HEK293 (cell line): ENCODE measurements around the gene B4GALT5.

Source experiments
- ELK4 ChIP-seq: IDR thresholded peaks from 2 replicates; pipeline ENCODE4 v1.6.1; 2011; ENCODE audit warnings: mild to moderate bottlenecking, low read depth, low read length, borderline replicate concordance
- GLI4 ChIP-seq: fragments of 450-650 bp; formaldehyde crosslinking; IDR thresholded peaks from 2 replicates; pipeline ENCODE4 v1.5.1; 2016; ENCODE audit warnings: missing biosample characterization, missing genetic modification characterization
- GLIS1 ChIP-seq: fragments of 450-650 bp; formaldehyde crosslinking; IDR thresholded peaks from 2 replicates; pipeline ENCODE4 v1.5.1; 2016; ENCODE audit warnings: missing biosample characterization, missing genetic modification characterization
- HOXC10 ChIP-seq: sonication (generic); formaldehyde crosslinking; IDR thresholded peaks from 2 replicates; pipeline ENCODE4 v1.8.1; 2023; ENCODE audit warnings: mild to moderate bottlenecking, missing genetic modification reagents
- HOXD13 ChIP-seq: sonication (generic); formaldehyde crosslinking; IDR thresholded peaks from 2 replicates; pipeline ENCODE4 v1.8.0; 2022; ENCODE audit warnings: missing genetic modification reagents, borderline replicate concordance
- MYNN ChIP-seq: fragments of 450-650 bp; formaldehyde crosslinking; IDR thresholded peaks from 2 replicates; pipeline ENCODE4 v1.5.1; 2016; ENCODE audit warnings: missing biosample characterization, missing genetic modification characterization, borderline replicate concordance
- SALL2 ChIP-seq: fragments of 450-650 bp; formaldehyde crosslinking; IDR thresholded peaks from 2 replicates; pipeline ENCODE4 v1.5.0; 2017; ENCODE audit warnings: missing biosample characterization, mild to moderate bottlenecking, missing genetic modification characterization, borderline replicate concordance
- SETDB1 ChIP-seq: IDR thresholded peaks from one replicate; pipeline ENCODE4 v1.6.1; 2017; ENCODE audit warnings: mild to moderate bottlenecking, low read length, moderate library complexity, mixed read lengths; ENCODE audit not compliant: insufficient read length
- TSHZ1 ChIP-seq: fragments of 450-650 bp; formaldehyde crosslinking; IDR thresholded peaks from 2 replicates; pipeline ENCODE4 v1.5.1; 2016; ENCODE audit warnings: missing biosample characterization, missing genetic modification characterization, borderline replicate concordance
- WT1 ChIP-seq: fragments of 450-650 bp; formaldehyde crosslinking; IDR thresholded peaks from 2 replicates; pipeline ENCODE4 v1.5.1; 2016; ENCODE audit warnings: missing biosample characterization, missing genetic modification characterization
- ZBTB10 ChIP-seq: fragments of 450-650 bp; formaldehyde crosslinking; IDR thresholded peaks from 2 replicates; pipeline ENCODE4 v1.5.1; 2016; ENCODE audit warnings: missing biosample characterization, missing genetic modification characterization
- ZBTB7A ChIP-seq: fragments of 450-650 bp; formaldehyde crosslinking; IDR thresholded peaks from 2 replicates; pipeline ENCODE4 v1.5.1; 2016; ENCODE audit warnings: low read depth, missing biosample characterization, missing genetic modification characterization
- ZNF155 ChIP-seq: fragments of 450-650 bp; formaldehyde crosslinking; IDR thresholded peaks from 2 replicates; pipeline ENCODE4 v1.5.1; 2016; ENCODE audit warnings: missing biosample characterization, missing genetic modification characterization
- ZNF16 ChIP-seq: fragments of 450-650 bp; formaldehyde crosslinking; IDR thresholded peaks from 2 replicates; pipeline ENCODE4 v1.5.1; 2016; ENCODE audit warnings: low read depth, missing biosample characterization, missing genetic modification characterization
- ZNF175 ChIP-seq: fragments of 450-650 bp; formaldehyde crosslinking; IDR thresholded peaks from 2 replicates; pipeline ENCODE4 v1.5.1; 2016; ENCODE audit warnings: missing biosample characterization, missing genetic modification characterization
- ZNF2 ChIP-seq: fragments of 450-650 bp; formaldehyde crosslinking; IDR thresholded peaks from 2 replicates; pipeline ENCODE4 v1.5.1; 2016; ENCODE audit warnings: missing biosample characterization, missing genetic modification characterization
- ZNF214 ChIP-seq: fragments of 450-650 bp; formaldehyde crosslinking; IDR thresholded peaks from 2 replicates; pipeline ENCODE4 v1.5.1; 2017; ENCODE audit warnings: missing biosample characterization, mild to moderate bottlenecking, missing genetic modification characterization, borderline replicate concordance
- ZNF23 ChIP-seq: fragments of 450-650 bp; formaldehyde crosslinking; IDR thresholded peaks from 2 replicates; pipeline ENCODE4 v1.5.1; 2016; ENCODE audit warnings: missing biosample characterization, missing genetic modification characterization, borderline replicate concordance
- ZNF239 ChIP-seq: fragments of 450-650 bp; formaldehyde crosslinking; IDR thresholded peaks from 2 replicates; pipeline ENCODE4 v1.5.1; 2016; ENCODE audit warnings: missing biosample characterization, missing genetic modification characterization
- ZNF292 ChIP-seq: fragments of 450-650 bp; formaldehyde crosslinking; IDR thresholded peaks from 2 replicates; pipeline ENCODE4 v1.5.1; 2016; ENCODE audit warnings: low read depth, missing biosample characterization, missing genetic modification characterization, borderline replicate concordance
- ZNF416 ChIP-seq: fragments of 450-650 bp; formaldehyde crosslinking; IDR thresholded peaks from 2 replicates; pipeline ENCODE4 v1.5.1; 2016; ENCODE audit warnings: missing biosample characterization, missing genetic modification characterization
- ZNF426 ChIP-seq: fragments of 450-650 bp; formaldehyde crosslinking; IDR thresholded peaks from 2 replicates; pipeline ENCODE4 v1.5.1; 2017; ENCODE audit warnings: missing biosample characterization, missing genetic modification characterization, mild to moderate bottlenecking, inconsistent platforms, moderate library complexity
- ZNF501 ChIP-seq: fragments of 450-650 bp; formaldehyde crosslinking; IDR thresholded peaks from 2 replicates; pipeline ENCODE4 v1.5.1; 2016; ENCODE audit warnings: missing biosample characterization, missing genetic modification characterization
- ZNF624 ChIP-seq: fragments of 450-650 bp; formaldehyde crosslinking; IDR thresholded peaks from 2 replicates; pipeline ENCODE4 v1.5.1; 2017; ENCODE audit warnings: missing biosample characterization, missing genetic modification characterization
- ZNF747 ChIP-seq: fragments of 450-650 bp; formaldehyde crosslinking; IDR thresholded peaks from 2 replicates; pipeline ENCODE4 v1.5.1; 2016; ENCODE audit warnings: missing biosample characterization, missing genetic modification characterization
- ZNF791 ChIP-seq: fragments of 450-650 bp; formaldehyde crosslinking; IDR thresholded peaks from 2 replicates; pipeline ENCODE4 v1.5.1; 2016; ENCODE audit warnings: missing biosample characterization, missing genetic modification characterization
- ZNF843 ChIP-seq: fragments of 450-650 bp; formaldehyde crosslinking; IDR thresholded peaks from 2 replicates; pipeline ENCODE4 v1.5.1; 2016; ENCODE audit warnings: missing biosample characterization, missing genetic modification characterization
- ZSCAN5A ChIP-seq: fragments of 450-650 bp; formaldehyde crosslinking; IDR thresholded peaks from 2 replicates; pipeline ENCODE4 v1.5.1; 2016; ENCODE audit warnings: missing biosample characterization, missing genetic modification characterization
- ZXDB ChIP-seq: fragments of 450-650 bp; formaldehyde crosslinking; IDR thresholded peaks from 2 replicates; pipeline ENCODE4 v1.5.1; 2016; ENCODE audit warnings: missing biosample characterization, missing genetic modification characterization

B4GALT5 gene

GRCh38 chr20:49712996-49713752, 504 bp downstream of the B4GALT5 start (continued):
- no peak for TF ChIP-seq TSHZ1 (tag by site-specific recombination)
- peak; percentile 87 for TF ChIP-seq ZBTB7A (tag by site-specific recombination)
- no peak for TF ChIP-seq ZNF292 (tag by site-specific recombination)
- no peak for TF ChIP-seq GLI4 (tag by site-specific recombination)
- no peak for TF ChIP-seq ZNF501 (tag by site-specific recombination)
- TF ChIP-seq ZNF155, result no peak
- peak; percentile 89 for TF ChIP-seq ZBTB10 (tag by site-specific recombination)
- TF ChIP-seq HOXC10, result no peak
- TF ChIP-seq ZNF239 (tag by site-specific recombination), result no peak
- TF ChIP-seq GLIS1 (tag by site-specific recombination), result peak; percentile 57
- no peak for TF ChIP-seq ZNF175
- TF ChIP-seq ZNF416 (tag by site-specific recombination), result no peak
- TF ChIP-seq ZNF16 (tag by site-specific recombination), result no peak
- no peak for TF ChIP-seq ZNF747 (tag by site-specific recombination)
- no peak for TF ChIP-seq ZNF214 (tag by site-specific recombination)
- no peak for TF ChIP-seq ZNF791 (tag by site-specific recombination)
- no peak for TF ChIP-seq ZNF624 (tag by site-specific recombination)
- TF ChIP-seq ZNF843 (tag by site-specific recombination), result 0 out of 2 replicates have a peak, but pooled peaks have one; percentile 18
- no peak for TF ChIP-seq ZNF426 (tag by site-specific recombination)
- no peak for TF ChIP-seq ZSCAN5A (tag by site-specific recombination)
- no peak for TF ChIP-seq SETDB1
- no peak for TF ChIP-seq MYNN (tag by site-specific recombination)
- no peak for TF ChIP-seq ELK4
- TF ChIP-seq ZXDB, result peak; percentile 76
- TF ChIP-seq SALL2, result no peak
- no peak for TF ChIP-seq ZNF2 (tag by site-specific recombination)
- TF ChIP-seq WT1 (tag by site-specific recombination), result peak; percentile 44; the same call in 1 of the 2 replicates
- no peak for TF ChIP-seq ZNF23 (tag by site-specific recombination)
- TF ChIP-seq HOXD13 (CRISPR knock-in tag), result no peak
